Dedifferentiated amniotic fluid mesenchymal stem cell (primary cell): ENCODE results near the gene ST8SIA6.

Experiments used
- DNase-seq: peaks from one replicate; pipeline ENCODE4 v3.0.0-alpha.2; 2016; ENCODE audit errors: extremely low spot score

Gene ST8SIA6

GRCh38 chr10:17386021-17386420 is 68.4 kb downstream of the ST8SIA6 start:
- DNase-seq = no peak

DNA sequence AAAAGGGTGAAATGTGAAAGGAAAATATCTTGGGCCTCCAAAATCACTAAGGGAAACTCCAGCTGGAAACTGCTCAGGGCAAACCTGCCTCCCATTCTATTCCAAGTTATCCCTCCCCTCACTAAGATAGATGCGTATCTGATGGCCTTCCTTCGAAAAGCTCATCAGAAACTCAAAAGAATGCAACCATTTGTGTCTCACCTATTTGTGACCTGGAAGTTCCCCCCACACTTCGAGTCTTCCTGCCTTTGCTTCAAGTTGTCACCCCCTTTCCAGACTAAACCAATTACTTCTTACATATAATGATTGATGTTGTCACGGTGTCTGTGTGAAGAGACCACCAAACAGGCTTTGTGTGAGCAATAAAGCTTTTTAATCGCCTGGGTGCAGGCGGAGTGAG is 69.3 kb downstream of the ST8SIA6 start:
- DNase-seq = no peak

GRCh38 chr10:17383801-17384555 is 70.4 kb downstream of the ST8SIA6 start:
- DNase-seq = no peak

GRCh38 chr10:17381502-17382142 is 72.8 kb downstream of the ST8SIA6 start:
- no peak for DNase-seq

- DNase-seq = no peak
These were observed 73.5 kb downstream of the ST8SIA6 start for GRCh38 chr10:17380888-17381287.

DNA sequence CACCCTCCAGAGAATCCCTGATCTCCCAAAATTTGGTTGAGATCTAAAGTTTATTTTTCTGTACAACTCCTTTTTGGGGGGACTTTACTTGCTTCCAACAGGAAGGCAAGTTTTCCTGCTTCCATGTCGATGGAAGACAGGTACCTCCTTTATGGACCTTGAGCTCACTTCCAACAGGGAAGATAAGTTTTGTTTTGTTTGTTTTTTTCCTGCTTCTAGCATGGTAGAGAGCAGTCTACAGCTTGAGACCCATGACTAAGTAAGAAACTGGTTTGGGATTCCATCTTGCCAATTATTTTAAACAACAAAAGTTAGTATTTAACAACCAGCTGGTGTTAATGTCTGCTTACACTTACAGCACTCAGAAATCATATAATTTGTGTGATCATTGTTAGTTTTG is 74.4 kb downstream of the ST8SIA6 start:
- no peak for DNase-seq

DNA sequence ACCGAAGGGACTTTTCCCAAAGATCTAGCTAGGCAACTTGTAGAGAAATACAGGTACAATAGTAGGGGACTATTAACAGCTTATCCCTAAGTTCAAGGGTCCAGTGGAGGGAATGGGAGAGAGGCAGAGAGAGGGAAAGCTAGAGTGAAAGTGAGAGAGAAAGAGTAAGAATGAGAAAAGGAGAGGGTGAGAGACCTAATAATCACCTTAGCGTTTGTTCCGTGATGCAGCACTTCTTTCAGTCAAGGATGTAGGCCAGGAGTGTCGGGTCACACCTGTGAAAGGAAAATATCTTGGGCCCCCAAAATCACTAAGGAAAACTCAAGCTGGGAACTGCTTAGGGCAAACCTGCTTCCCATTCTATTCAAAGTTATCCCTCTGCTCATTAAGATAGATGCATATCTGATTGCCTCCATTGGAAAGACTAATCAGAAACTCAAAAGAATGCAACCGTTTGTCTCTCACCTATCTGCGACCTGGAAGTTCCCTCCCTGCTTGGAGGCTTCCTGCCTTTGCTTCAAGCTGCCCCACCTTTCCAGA is 75.2 kb downstream of the ST8SIA6 start:
- DNase-seq = no peak

- no peak for DNase-seq
These were observed 78.3 kb downstream of the ST8SIA6 start for GRCh38 chr10:17375936-17376584.

GRCh38 chr10:17368708-17369272 is 85.6 kb downstream of the ST8SIA6 start:
- no peak for DNase-seq

- DNase-seq = no peak
These were observed 87.7 kb downstream of the ST8SIA6 start for GRCh38 chr10:17366705-17367104.

DNA sequence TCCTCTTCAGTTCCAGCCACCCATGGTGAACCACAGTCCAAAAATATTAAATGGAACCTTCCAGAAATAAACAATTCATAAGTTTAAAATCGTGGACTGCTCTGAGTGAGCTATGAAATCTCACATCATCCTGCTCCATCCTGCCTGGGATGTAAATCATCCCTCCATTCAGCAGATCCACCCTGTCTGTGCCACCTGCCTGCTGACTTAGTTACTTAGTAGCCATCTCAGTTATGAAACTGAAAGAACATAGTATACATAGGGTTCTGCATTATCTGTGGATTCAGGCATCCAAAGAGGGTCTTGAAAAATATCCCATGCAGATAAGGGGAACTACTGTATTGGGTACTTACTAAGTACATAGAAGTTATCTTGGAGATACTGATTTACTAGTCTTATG is 89.0 kb downstream of the ST8SIA6 start:
- DNase-seq = no peak

- DNase-seq = no peak
These were observed 95.9 kb downstream of the ST8SIA6 start for GRCh38 chr10:17358461-17358860.

DNA sequence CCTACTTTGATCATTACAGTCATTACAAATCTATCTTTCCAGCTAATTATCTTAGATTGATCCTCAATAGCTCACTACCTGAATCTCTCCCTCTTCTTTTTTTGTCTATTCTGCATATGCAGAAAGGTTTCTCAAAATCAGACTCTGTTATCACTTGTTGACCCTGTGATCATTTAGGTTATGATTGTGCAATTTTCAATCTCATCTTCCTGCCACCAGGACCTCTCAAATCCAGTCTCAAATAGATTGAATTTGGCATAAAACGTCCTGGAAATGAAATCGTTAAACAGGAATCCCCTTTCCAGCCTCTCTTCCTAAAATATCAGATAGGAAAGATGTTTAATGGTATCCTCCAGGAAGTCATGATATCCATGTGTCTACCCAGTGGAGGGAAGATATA is 96.6 kb downstream of the ST8SIA6 start:
- no peak for DNase-seq

DNA sequence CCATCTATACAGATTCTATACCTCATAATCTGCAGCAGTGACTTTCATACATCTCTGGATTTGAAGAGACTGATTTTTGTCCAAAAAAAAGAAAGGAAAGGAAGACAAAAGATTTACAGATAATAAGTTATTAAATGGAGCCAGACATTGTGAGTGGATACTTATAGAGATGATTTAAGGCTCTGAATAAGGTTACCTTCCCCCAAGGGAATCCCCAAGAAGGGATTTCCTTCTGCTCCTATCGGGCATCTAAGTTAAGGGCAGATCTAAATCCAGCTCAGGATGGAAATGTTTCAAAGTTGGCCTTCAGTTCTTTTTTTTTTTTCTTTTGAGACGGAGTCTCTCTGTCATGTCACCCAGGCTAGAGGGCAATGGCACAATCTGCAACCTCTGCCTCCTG is 97.6 kb downstream of the ST8SIA6 start:
- DNase-seq = no peak

- no peak for DNase-seq
These were observed 99.6 kb downstream of the ST8SIA6 start for GRCh38 chr10:17354781-17355180.

- DNase-seq = no peak
These were observed 100.7 kb downstream of the ST8SIA6 start for GRCh38 chr10:17353568-17354300.

DNA sequence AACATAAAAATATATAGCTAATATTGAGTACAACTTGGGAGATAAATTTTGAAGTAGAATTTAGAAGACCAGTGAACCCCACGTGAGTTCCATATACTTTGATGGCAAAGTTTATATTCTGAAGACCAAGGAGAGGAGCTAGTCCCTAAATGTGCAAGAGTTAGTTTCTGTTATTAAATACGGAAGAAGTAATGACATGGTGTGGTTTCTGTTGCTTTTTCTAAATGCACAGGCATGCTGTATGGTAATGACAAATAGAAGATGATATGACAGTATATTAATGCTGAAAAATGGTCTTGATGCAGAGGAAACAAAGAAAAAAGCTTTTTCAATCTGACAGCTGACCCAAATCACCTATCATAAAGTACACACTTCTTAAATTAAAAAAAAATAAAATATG is 101.8 kb downstream of the ST8SIA6 start:
- no peak for DNase-seq

DNA sequence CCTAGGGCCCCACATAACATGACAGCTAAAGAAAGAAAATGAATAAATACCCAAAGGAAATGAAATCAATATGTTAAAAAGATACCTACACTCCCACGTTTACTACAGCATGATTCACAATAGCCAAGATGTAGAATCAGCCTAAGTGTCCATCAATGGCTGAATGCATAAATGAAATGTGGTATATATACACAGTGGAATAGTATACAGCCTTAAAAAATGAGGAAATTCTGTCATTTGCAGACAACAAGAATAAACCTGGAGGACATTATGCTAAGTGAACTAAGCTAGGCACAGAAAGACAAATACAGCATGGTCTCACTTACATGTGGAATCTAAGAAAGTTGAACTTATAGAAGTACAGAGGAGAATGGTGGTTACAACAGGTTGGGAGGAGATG is 102.9 kb downstream of the ST8SIA6 start:
- no peak for DNase-seq

DNA sequence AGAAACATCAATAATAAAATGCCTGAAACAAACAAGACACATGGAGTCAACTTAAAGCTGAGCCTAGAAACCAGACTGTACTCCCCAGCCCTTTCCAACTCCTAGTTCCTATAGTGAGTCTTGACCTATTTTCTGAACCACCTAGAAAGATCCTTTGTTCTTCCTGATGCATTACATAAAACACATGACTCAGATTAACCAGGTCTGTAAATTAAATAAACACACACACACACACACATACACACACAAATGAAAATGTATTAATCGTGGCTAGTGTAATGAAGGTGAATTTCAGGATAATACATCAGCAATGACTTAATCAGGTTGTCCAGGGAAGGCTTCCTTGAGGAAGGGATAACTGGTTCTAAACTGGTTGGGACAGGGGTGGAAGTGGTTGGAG is 104.7 kb downstream of the ST8SIA6 start:
- DNase-seq = no peak

DNA sequence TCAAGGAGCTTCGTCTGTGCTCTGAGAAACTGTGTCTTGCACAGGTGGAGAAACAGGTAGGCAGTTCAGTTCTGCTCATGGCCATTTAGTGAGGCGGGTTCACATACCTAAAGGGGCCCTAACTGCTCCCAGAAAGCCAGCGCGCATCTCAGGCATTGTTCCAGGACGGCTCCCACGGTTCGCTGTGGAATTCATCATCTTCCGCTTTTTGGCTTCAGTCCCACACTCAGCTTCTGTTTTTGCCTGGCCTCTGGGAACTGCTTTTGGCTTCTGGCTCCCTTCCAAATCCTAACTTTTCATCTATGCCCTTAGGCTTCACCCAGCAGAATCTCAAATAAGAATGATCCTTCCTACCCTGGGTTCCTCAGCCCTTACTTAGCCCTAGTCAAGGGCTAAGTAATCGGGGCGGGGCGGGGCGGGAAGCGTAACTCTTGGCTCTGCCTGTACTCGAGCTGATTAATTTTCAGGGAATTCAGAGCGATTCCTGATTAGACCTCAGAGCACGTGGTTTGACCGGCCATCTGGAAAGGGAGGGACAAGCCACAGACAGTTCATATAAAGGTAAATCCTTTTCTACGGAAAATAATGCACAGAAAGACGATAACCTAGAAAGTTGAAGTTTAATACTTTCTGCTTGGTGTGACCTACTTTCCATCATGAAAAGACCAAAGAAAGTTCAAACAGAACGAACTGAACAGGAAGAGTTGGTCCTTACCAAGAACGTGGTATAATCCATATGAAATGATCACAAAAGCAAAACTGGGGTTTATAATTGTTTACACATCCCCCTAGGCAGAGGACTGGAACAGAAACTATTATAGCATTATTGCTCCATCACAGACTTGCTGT is 105.7 kb downstream of the ST8SIA6 start:
- peak; percentile 77 for DNase-seq

DNA sequence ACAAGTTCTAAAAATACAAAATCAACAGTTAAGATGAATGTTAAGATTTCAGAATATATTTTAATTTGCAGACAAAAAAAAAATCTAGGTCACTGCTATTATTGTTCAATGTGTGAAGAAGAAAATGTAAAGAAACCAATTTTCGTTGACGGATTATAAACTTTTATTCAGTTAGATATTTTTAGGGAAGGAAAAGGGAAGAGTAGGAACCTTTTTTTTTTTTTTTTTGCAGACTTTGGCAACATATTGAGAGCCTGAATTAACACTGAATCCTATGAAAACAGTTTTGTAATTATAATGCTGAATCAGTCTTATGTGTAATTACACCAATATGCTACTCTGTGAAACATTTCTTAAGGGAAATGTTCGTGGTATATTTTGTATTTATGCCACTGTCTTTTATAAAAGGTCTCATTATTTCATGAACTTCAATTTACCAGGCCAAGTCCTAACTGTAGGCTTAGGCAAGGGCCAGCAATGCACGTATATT is 106.3 kb downstream of the ST8SIA6 start:
- no peak for DNase-seq
